Muscle of leg (tissue), 11 donors: ENCODE measurements around the gene FPGT. TPM values are rescaled to one million over a fixed set of nuclear protein-coding genes. Genes with fewer than 3 reads are reported as not detected.
"Not testable (repeated sequence)": the region's sequence is repeated elsewhere in the genome, so short reads cannot be mapped to it uniquely, and the experiment has no call there.

Experiments
- DNase-seq: peaks from one replicate; pipeline ENCODE4 v3.0.0; 2013
- H3K27ac ChIP-seq: one replicate; pipeline ENCODE4 v1.5.1; 2013; ENCODE audit warnings: mild to moderate bottlenecking, low read length, control low read depth
- H3K27me3 ChIP-seq: one replicate; pipeline ENCODE4 v1.6.1; 2013; ENCODE audit warnings: low read length; ENCODE audit not compliant: control insufficient read depth, insufficient read depth
- H3K36me3 ChIP-seq: one replicate; pipeline ENCODE4 v1.6.1; 2013; ENCODE audit warnings: low read length; ENCODE audit not compliant: control insufficient read depth, insufficient read depth
- H3K4me1 ChIP-seq: one replicate; pipeline ENCODE4 v1.6.1; 2013; ENCODE audit warnings: low read length; ENCODE audit not compliant: control insufficient read depth, insufficient read depth
- H3K4me3 ChIP-seq: one replicate; pipeline ENCODE4 v1.5.1; 2013; ENCODE audit warnings: low read length, control low read depth
- H3K9me3 ChIP-seq: replicated peaks from 2 replicates; pipeline ENCODE4 v1.6.1; 2013; ENCODE audit warnings: low read depth, low read length; ENCODE audit not compliant: control insufficient read depth
- WGBS: methylation state at CpG from one replicate; pipeline ENCODE4 v1.1.5; 2013; ENCODE audit warnings: missing lambda C conversion rate; ENCODE audit not compliant: insufficient coverage; 5-methylcytosine and 5-hydroxymethylcytosine counted together
- polyA plus RNA-seq, 8 donors: library from polyadenylated mRNA; unstranded; fragments of 120-200 nt; gene quantifications; one replicate each; pipeline versions ENCODE4 v1.2.1 to v1.2.3, GENCODE V29; 2013; ENCODE audit warnings: inconsistent platforms in 1 of 8, low replicate concordance in 1 of 8; ENCODE audit not compliant: insufficient read length in 8 of 8, insufficient read depth in 1 of 8
- total RNA-seq: library from RNA; stranded (reverse); fragments of 120-200 nt; gene quantifications from one replicate; pipeline ENCODE4 v1.2.4, GENCODE V29; 2013

FPGT gene
- total and polyA plus RNA-seq, 9 donors, result 7.8 to 13.4 (median 10.6) TPM

DNA sequence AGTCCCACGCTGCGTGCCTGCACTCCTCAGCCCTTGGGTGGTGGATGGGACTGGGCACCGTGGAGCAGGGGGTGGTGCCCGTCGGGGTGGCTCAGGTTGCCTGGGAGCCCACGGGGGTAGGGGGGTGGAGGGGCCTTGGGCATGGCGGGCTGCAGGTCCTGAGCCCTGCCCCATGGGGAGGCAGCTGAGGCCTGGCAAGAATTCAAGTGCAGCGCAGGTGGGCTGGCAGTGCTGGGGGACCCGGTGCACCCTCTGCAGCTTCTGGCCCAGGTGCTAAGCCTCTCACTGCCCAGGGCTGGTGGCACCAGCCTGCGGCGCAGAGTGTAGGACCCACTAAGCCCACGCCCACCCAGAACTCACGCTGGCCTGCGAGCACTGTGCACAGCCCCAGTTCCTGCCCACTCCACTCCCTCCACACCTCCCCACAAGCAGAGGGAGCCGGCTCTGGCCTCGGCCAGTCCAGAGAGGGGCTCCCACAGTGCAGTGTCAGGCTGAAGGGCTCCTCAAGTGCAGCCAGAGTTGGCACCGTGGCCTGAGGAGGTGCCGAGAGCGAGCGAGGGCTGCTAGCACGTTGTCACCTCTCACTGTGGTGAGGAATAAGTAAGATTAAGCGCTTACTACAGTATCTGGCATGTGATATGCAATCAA, 50.0 kb downstream of the FPGT start:
- Histone ChIP-seq H3K27ac (no peak overlapping the region), H3K36me3 (no peaks in the 10 kb centered on the region), H3K27me3 (no peaks in the 10 kb centered on the region), H3K9me3 (peaks cover 2% of the 10 kb centered on the region), H3K4me1 (no peaks in the 10 kb centered on the region), H3K4me3 (no peak overlapping the region)
- DNase-seq, result no peak
- 98% methylated on average over 12 of the region's 22 CpGs for WGBS

DNA sequence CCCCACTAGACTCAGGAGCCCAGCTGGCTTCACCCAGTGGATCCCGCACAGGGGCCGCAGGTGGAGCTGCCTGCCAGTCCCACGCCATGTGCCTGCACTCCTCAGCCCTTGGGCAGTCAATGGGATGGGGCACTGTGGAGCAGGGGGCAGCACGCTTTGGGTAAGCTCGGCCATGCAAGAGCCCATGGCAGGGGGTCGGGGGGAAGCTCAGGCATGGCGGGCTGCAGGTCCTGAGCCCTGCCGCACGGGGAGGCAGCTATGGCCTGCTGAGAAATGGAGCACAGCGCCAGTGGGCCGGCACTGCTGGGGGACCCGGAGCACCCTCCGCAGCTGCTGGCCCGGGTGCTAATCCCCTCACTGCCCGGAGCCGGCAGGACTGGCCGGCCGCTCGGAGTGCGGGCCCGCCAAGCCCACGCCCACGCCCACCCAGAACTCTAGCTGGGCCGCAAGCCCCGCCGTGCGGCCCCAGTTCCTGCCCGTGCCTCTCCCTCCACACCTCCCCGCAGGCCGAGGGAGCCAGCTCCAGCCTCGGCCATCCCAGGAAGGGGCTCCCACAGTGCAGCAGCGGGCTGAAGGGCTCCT, 55.3 kb downstream of the FPGT start:
- not testable (repeated sequence) for H3K27me3 ChIP-seq, H3K4me1 ChIP-seq, H3K36me3 ChIP-seq, H3K27ac ChIP-seq, H3K4me3 ChIP-seq, H3K9me3 ChIP-seq, DNase-seq
- 88% methylated on average over 29 of the region's 32 CpGs for WGBS

Other genes with a start within 250 kb of the FPGT start
- gene LRRIQ3, start 66 bp upstream of the FPGT start, total RNA-seq, result 0.35 TPM
- gene LRRIQ3, start 66 bp upstream of the FPGT start, polyA plus RNA-seq, result under 1 TPM; 0.11 to 0.84 (median 0.51) TPM
- 2.2 TPM for gene TNNI3K, start 37.1 kb downstream of the FPGT start, total RNA-seq
- gene TNNI3K, start 37.1 kb downstream of the FPGT start, polyA plus RNA-seq, result 1 to 10 TPM in 4 of 8 donors, under 1 TPM in 4; 0.41 to 3.1 (median 1.0) TPM